ENCODE results near the gene CLEC18C. TPM values are rescaled to one million over a fixed set of nuclear protein-coding genes. Genes with fewer than 3 reads are reported as not detected.
"Not testable (repeated sequence)": the region's sequence is repeated elsewhere in the genome, so short reads cannot be mapped to it uniquely, and the experiment has no call there.

The CLEC18C gene
- total RNA-seq, 1 experiment from 2014 or later, result 0.16 TPM

DNA sequence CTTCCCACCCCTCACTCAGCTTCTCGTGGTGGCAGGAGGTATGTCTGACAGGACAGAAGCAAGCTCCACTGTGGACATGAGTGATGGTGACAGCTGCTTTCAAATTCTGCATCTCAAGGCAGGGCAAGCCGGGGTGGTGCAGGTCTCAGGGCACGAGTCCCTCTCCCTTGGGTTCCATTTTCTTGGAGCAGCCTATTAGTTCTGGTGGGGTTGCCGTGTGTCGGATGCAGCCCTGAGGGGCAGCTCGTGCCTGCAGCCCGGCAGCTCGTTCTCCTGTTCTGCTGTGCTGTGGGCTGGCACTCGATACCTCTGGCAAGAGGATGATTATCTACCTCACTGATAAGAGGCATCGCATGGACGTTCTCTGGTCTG is 16.5 kb upstream of the CLEC18C start:
- Histone ChIP-seq H3K9me3 (no peaks in the 10 kb centered on the region), H3K36me3 (peaks cover 78% of the 10 kb centered on the region), H3K27me3 (no peaks in the 10 kb centered on the region), H3K4me3 (no peak overlapping the region)
- DNase-seq, result no peak

DNA sequence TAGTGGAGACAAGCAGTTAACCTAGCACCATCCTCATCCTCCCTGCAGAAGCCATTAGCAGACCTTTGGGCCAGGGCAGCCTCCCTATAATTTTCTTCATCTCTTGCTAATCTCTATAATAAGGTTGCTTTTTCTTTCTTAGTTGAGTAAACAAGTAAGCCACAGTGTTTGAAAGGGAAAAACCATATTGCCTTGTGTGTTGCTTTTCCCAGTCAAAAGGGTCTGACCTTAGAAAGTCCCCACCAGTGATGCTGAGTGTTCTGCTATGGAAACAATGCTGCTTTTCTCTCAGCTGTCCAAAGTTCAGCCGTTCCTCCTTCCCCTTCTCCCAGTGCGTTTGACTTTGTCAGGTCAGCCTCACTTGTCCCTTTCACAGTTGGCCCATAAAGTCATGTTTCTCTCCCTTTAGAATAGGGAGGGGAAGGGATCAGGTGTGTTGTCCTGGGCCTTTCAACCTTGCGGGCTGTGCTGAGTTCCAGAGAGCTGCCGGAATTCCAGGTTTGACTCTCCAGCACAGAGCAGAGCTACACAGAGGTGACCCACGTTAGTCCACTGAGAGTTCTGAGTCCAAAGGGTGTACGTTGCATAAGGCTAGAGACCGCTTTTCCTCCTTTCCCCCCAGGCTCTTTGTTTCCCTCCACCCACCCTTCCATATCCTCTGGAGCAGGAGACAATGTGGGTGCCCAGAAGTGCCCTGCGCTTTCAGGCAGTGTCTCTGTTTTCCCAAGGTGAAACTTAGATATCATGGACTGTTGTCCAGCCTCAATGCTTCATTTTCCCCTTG is 15.9 kb upstream of the CLEC18C start:
- Histone ChIP-seq H3K9me3 (no peaks in the 10 kb centered on the region), H3K27me3 (no peaks in the 10 kb centered on the region), H3K4me3 (no peak overlapping the region), H3K36me3 (peaks cover 75% of the 10 kb centered on the region)
- no peak for DNase-seq

DNA sequence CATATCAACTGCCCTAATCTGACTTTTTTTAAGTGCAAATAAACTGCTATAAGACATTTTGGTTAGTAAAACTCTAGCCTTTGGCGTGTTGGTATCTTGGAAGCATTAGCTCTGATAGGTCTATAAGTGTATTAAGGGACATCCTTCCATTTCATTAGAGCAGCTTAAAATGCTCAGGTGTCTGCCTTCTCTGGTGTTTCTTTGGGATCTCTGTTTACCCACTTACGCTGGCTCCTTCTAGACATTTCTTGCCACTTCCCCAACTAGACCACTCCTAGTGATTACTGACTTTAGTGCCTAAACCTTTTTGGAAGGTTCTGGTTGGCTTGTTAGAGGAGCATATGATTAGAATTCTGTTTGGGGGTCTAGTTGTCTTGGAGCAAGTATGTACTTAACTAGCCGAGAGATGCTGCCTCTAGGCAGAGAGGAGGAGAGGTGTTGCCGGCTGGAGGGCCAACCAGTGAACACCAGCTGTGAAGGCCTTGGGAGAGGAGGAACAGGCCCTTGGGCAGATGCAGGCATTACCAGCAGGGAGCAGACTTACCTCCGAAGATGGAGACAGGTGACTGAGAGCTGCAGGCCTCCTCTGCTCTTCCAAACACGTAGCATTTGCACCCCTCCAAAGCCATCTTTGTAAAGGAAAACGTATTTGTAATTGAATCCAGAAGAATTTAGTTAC is 15.2 kb upstream of the CLEC18C start:
- Histone ChIP-seq H3K27me3 (no peaks in the 10 kb centered on the region), H3K9me3 (no peaks in the 10 kb centered on the region), H3K36me3 (peaks cover 68% of the 10 kb centered on the region), H3K4me3 (no peak overlapping the region)
- DNase-seq, result no peak

- Histone ChIP-seq H3K9me3 (no peaks in the 10 kb centered on the region), H3K27me3 (no peaks in the 10 kb centered on the region), H3K4me3 (no peak overlapping the region), H3K36me3 (peaks cover 55% of the 10 kb centered on the region)
- DNase-seq, result no peak
Observed at GRCh38 chr16:70159355-70160348, 13.9 kb upstream of the CLEC18C start.

GRCh38 chr16:70160388-70160787 is 13.2 kb upstream of the CLEC18C start:
- H3K36me3 ChIP-seq, result peaks cover 51% of the 10 kb centered on the region

GRCh38 chr16:70160821-70161220 is 12.8 kb upstream of the CLEC18C start:
- H3K4me3 ChIP-seq, result no peak overlapping the region
- H3K36me3 ChIP-seq, result peaks cover 50% of the 10 kb centered on the region
- H3K9me3 ChIP-seq, result no peaks in the 10 kb centered on the region
- H3K27me3 ChIP-seq, result no peaks in the 10 kb centered on the region
- DNase-seq, result no peak

More at GRCh38 chr16:70160388-70160787, 13.2 kb upstream of the CLEC18C start:
- Histone ChIP-seq H3K27me3 (no peaks in the 10 kb centered on the region), H3K4me3 (no peak overlapping the region), H3K9me3 (no peaks in the 10 kb centered on the region)
- DNase-seq, result no peak

DNA sequence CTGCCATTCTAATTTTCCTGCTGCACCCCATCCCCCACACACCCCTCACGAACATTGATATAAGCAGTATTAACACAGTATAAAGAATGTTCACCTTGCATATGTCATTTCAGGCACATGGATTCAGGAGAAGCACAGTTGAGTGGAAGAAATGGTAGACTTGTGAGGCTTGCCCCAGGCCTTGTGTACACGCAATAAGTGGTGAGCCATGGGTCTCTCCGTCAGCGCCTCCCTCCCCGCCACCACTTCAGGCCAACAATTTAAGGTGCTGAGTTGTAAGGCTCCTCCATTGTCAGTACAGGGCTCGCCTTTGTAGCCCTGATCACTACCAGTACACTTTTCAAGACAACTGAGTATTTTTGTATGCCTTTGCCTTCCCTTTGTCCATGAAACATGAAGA is 12.2 kb upstream of the CLEC18C start:
- DNase-seq, result no peak
- Histone ChIP-seq H3K9me3 (no peaks in the 10 kb centered on the region), H3K4me3 (no peak overlapping the region), H3K27me3 (no peaks in the 10 kb centered on the region), H3K36me3 (peaks cover 44% of the 10 kb centered on the region)

- DNase-seq, result no peak
- Histone ChIP-seq H3K9me3 (no peaks in the 10 kb centered on the region), H3K36me3 (peaks cover 38% of the 10 kb centered on the region)
Observed at GRCh38 chr16:70162041-70162451, 11.5 kb upstream of the CLEC18C start.

DNA sequence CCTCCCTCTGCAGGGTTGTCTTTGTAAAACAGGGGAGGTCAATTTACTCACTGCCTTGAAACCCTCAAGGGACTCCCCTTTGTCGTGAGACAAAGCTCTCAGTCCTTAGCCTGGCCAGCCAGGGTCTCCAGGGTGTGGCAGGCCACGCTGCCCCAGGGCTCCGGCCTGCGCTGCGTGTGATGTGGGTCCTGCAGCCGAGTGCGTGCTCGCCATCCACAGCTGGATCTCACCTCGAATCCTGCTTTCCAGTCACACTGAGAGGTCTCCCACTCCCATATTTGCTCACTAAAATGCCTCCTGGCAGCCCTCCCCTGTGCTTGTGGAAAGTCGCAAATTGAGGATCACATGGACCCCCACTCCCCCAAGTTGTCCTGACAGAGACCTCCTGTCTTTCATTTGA is 10.0 kb upstream of the CLEC18C start:
- Histone ChIP-seq H3K36me3 (peaks cover 23% of the 10 kb centered on the region), H3K9me3 (no peaks in the 10 kb centered on the region), H3K4me3 (no peak overlapping the region), H3K27me3 (no peaks in the 10 kb centered on the region)
- no peak for DNase-seq

More at GRCh38 chr16:70162041-70162451, 11.5 kb upstream of the CLEC18C start:
- no peaks in the 10 kb centered on the region for H3K27me3 ChIP-seq
- no peak overlapping the region for H3K4me3 ChIP-seq

GRCh38 chr16:70166688-70167087 is 6.9 kb upstream of the CLEC18C start:
- DNase-seq, H3K36me3 ChIP-seq, H3K27me3 ChIP-seq, H3K9me3 ChIP-seq, H3K4me3 ChIP-seq: not testable (repeated sequence)

GRCh38 chr16:70173916-70174315 is 329 bp downstream of the CLEC18C start:
- not testable (repeated sequence) for H3K27me3 ChIP-seq, H3K36me3 ChIP-seq, H3K9me3 ChIP-seq, H3K4me3 ChIP-seq, DNase-seq

DNA sequence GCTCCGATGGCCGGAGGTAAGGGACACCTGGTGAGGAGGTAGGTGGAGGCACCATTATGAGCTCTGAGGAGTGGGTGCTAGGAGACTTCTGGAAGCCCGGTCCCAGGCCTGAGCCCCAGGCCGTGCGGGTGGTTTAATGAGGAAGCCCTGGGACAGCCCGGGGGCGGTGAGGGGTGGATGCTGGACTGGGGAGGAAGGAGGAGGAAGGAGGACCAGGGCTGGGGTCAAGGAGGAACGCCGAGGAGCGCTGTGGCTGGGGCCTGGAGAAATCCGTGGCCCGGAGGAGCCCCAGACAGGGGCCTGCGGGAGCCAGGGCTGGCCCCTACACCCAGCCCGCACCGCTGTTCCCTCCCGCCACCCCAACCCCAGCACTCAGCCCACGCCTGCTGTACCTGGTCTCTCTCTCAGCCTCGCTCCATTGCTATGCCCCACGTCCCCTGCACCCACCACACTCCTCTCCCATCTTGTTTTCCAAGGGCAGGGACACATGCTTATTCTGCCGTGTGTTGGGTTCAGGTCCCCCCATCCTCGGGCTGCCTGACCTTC is 873 bp downstream of the CLEC18C start:
- H3K9me3 ChIP-seq, H3K36me3 ChIP-seq, H3K4me3 ChIP-seq, H3K27me3 ChIP-seq, DNase-seq: not testable (repeated sequence)

DNA sequence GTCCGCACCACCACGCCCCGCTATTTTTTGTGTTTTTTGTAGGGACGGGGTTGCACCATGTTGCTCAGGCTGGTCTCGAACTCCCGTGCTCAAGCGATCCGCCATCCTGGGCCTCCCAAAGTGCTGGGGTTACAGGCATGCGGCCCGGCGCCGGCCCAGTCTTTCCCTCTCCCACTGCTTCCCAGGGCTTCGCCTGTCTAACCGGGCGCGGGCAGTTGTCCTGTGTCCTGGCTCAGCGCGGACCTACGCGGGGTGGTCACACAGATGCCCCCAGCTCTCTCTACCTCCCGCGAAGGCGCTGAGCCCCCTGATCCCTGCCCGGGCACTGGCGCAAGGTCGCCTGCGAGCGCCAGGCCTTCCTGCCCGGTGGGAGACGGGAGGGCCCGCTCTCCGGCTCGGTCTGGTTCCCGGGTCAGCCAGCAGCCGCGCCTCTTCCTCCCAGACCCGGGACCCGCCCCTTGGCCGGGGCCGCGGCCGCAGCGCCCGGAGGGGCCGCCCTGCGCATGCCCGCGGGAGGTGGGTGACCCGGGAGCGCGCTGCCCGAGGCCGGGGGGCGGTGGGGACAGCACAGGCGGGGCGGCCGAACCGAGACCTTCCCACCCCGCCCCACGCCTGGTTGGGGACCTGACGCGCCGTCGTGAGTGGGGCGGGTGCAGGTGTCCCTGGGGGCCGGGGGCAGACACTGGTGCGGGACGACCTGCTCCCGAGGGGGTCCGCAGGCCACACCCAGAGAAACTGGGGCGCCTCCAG is 14.4 kb downstream of the CLEC18C start:
- not testable (repeated sequence) for H3K36me3 ChIP-seq, H3K9me3 ChIP-seq, H3K4me3 ChIP-seq, H3K27me3 ChIP-seq
- peak; percentile 38 for DNase-seq

- DNase-seq, result peak; percentile 3
- not testable (repeated sequence) for H3K36me3 ChIP-seq, H3K27me3 ChIP-seq, H3K9me3 ChIP-seq, H3K4me3 ChIP-seq
Observed at GRCh38 chr16:70188608-70188915, 15.0 kb downstream of the CLEC18C start.

- H3K4me3 ChIP-seq, DNase-seq, H3K9me3 ChIP-seq, H3K27me3 ChIP-seq, H3K36me3 ChIP-seq: not testable (repeated sequence)
Observed at GRCh38 chr16:70190574-70190973, 17.0 kb downstream of the CLEC18C start.

- H3K9me3 ChIP-seq, H3K4me3 ChIP-seq, H3K36me3 ChIP-seq, DNase-seq, H3K27me3 ChIP-seq: not testable (repeated sequence)
Observed at GRCh38 chr16:70196683-70197300, 23.2 kb downstream of the CLEC18C start.
